Vagina (tissue), 2 donors: Measurements from ENCODE around the gene KRTAP20-3. TPM values are rescaled to one million over a fixed set of nuclear protein-coding genes. Genes with fewer than 3 reads are reported as not detected.

Source experiments
- DNase-seq, 2 donors: peaks; one replicate each; pipeline ENCODE4 v3.0.0-alpha.2; 2017; ENCODE audit errors: extremely low spot score in 2 of 2
- H3K27ac ChIP-seq: fragments of 200-600 bp; sonication (generic); one replicate; pipeline ENCODE4 v1.5.1; 2019
- H3K27me3 ChIP-seq: fragments of 200-600 bp; sonication (generic); one replicate; pipeline ENCODE4 v1.5.1; 2019
- H3K36me3 ChIP-seq, 2 donors: fragments of 200-600 bp; sonication (generic); one replicate each; pipeline ENCODE4 v1.5.1; 2017 to 2019
- H3K4me1 ChIP-seq: fragments of 200-600 bp; sonication (generic); one replicate; pipeline ENCODE4 v1.5.1; 2019
- H3K4me3 ChIP-seq, 2 donors: fragments of 200-600 bp; sonication (generic); 1 replicate in 1 of 2; 2 replicates in 1 of 2; pipeline ENCODE4 v1.5.1; 2016 to 2019
- H3K9me3 ChIP-seq: fragments of 200-600 bp; sonication (generic); one replicate; pipeline ENCODE4 v1.5.1; 2019
- POLR2A ChIP-seq, 2 donors: fragments of 450-650 bp; IDR thresholded peaks; one replicate each; pipeline ENCODE4 v1.6.1; 2017; ENCODE audit warnings: antibody characterized with exemption in 2 of 2, mild to moderate bottlenecking in 2 of 2, moderate library complexity in 2 of 2
- POLR2AphosphoS5 ChIP-seq, 2 donors: sonication (generic); formaldehyde crosslinking; IDR thresholded peaks; one replicate each; pipeline ENCODE4 v1.9.0; 2017; ENCODE audit warnings: antibody characterized with exemption in 2 of 2, mild to moderate bottlenecking in 2 of 2, low read depth in 1 of 2; ENCODE audit not compliant: insufficient read depth in 1 of 2
- intact Hi-C: fragments of 100-400 bp; cut with DNase I; formaldehyde crosslinking; loops from one replicate; pipeline ENCODE4 v1.15.1; 2023
- total RNA-seq: library from RNA; depleted of rRNA; stranded (reverse); fragments of >200 nt; gene quantifications from one replicate; pipeline ENCODE4 v1.2.3, GENCODE V29; 2016
- TF ChIP-seq, protein P1 (sequence below), 3 experiments: fragments of 450-650 bp in 2 of 3; fragments of 200-600 bp in 1 of 3; sonication (generic) in 1 of 3; IDR thresholded peaks; one replicate each; pipeline ENCODE4 v1.5.1; 2017 to 2019; ENCODE audit warnings: antibody characterized with exemption in 3 of 3, mild to moderate bottlenecking in 2 of 3, moderate library complexity in 2 of 3

The KRTAP20-3 gene
- not detected for total RNA-seq

DNA sequence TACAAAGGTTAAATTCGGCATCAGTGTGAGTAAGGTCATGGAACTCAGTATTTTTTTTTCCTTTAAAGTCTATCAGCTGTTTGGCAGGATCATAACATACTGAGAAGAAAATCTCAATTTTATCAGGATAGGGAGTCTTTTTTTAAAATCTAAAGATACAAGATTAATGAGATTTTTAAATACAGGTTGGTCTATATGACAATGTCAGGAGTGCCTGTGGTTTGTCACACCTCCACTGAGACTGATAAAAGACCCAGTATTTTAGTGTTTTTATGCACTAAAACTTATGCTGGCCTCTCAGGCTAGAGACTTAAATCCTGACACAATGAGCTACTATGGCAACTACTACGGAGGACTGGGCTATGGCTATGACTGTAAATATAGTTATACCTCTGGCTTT is at the start of gene KRTAP20-3:
Gene KRTAP20-3 (plus strand): TSS at position 301 of the 400 bp plus-strand sequence.
- Histone ChIP-seq H3K9me3 (no peaks in the 10 kb centered on the region), H3K27ac (no peak within 1 kb of the TSS), H3K36me3 (no peaks in the 10 kb centered on the region), H3K4me1 (no peaks in the 10 kb centered on the region), H3K27me3 (no peaks in the 10 kb centered on the region), H3K4me3 (no peak within 1 kb of the TSS)
- no peak for DNase-seq
- no peak for TF ChIP-seq POLR2AphosphoS5 (IDR thresholded peaks at IDR 0.05; ENCODE audit: insufficient read depth in 1 of 2, low read depth in 1 of 2)
- TF ChIP-seq POLR2A (IDR thresholded peaks at IDR 0.05), result no peak
- TF ChIP-seq, protein P1, sequence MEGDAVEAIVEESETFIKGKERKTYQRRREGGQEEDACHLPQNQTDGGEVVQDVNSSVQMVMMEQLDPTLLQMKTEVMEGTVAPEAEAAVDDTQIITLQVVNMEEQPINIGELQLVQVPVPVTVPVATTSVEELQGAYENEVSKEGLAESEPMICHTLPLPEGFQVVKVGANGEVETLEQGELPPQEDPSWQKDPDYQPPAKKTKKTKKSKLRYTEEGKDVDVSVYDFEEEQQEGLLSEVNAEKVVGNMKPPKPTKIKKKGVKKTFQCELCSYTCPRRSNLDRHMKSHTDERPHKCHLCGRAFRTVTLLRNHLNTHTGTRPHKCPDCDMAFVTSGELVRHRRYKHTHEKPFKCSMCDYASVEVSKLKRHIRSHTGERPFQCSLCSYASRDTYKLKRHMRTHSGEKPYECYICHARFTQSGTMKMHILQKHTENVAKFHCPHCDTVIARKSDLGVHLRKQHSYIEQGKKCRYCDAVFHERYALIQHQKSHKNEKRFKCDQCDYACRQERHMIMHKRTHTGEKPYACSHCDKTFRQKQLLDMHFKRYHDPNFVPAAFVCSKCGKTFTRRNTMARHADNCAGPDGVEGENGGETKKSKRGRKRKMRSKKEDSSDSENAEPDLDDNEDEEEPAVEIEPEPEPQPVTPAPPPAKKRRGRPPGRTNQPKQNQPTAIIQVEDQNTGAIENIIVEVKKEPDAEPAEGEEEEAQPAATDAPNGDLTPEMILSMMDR (IDR thresholded peaks at IDR 0.05), result no peak
- intact Hi-C loops, result no loop called here

DNA sequence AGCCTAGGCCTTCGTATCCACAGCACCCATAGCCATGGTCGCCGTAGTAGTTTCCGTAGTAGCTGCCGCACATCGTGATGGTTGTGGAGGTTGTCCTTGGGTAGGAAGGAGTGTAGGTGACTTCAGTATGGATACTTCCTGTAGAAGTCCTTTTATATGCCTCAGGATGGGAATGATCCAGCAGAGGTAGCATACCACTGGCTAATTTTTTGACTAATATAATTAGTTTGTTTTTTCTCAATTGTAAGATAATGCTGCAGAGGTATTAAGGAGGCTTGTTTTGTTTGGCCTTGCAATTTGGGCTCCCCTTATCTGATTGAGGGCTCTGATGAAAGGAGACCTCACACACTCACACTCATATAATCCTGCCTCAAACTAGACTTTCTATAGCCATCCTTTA is 43.9 kb upstream of the KRTAP20-3 start, which contains the start of gene KRTAP6-2:
Gene KRTAP6-2 (minus strand): TSS at position 101 of the 400 bp plus-strand sequence. CDS start 28 bp downstream, at position 73.
- Histone ChIP-seq H3K4me3 (no peak within 1 kb of the TSS), H3K36me3 (no peaks in the 10 kb centered on the region), H3K27me3 (no peaks in the 10 kb centered on the region), H3K4me1 (no peaks in the 10 kb centered on the region), H3K9me3 (no peaks in the 10 kb centered on the region), H3K27ac (no peak within 1 kb of the TSS)
- TF ChIP-seq, protein P1 (IDR thresholded peaks at IDR 0.05), result no peak
- no peak for TF ChIP-seq POLR2A (IDR thresholded peaks at IDR 0.05)
- TF ChIP-seq POLR2AphosphoS5 (IDR thresholded peaks at IDR 0.05; ENCODE audit: insufficient read depth in 1 of 2, low read depth in 1 of 2), result no peak
- intact Hi-C loops, result no loop called here
- DNase-seq, result no peak

DNA sequence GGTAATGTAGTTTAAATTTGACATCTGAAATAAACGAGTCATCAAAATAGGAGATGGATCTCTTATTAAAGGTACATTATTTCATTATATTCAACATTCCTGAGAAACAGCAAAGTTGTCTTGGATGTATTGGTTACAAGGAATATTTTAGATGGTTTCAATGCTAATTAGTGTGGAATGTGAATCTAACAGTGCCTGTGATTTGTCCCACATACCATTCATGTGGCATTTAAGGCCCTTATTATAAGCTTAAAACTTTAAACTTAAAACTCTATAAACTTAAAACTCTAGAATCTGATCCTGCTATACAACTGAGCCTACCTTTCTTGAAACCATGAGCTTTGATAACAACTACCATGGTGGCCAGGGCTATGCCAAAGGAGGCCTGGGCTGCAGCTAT is 41.9 kb upstream of the KRTAP20-3 start, which contains the start of gene KRTAP22-1:
Gene KRTAP22-1 (plus strand): TSS at position 301 of the 400 bp plus-strand sequence.
- Histone ChIP-seq H3K36me3 (no peaks in the 10 kb centered on the region), H3K9me3 (no peaks in the 10 kb centered on the region), H3K4me3 (no peak within 1 kb of the TSS), H3K27ac (no peak within 1 kb of the TSS), H3K27me3 (no peaks in the 10 kb centered on the region), H3K4me1 (no peaks in the 10 kb centered on the region)
- DNase-seq, result no peak
- TF ChIP-seq POLR2A (IDR thresholded peaks at IDR 0.05) (no peak), POLR2AphosphoS5 (IDR thresholded peaks at IDR 0.05; ENCODE audit: insufficient read depth in 1 of 2, low read depth in 1 of 2) (no peak)
- TF ChIP-seq, protein P1 (IDR thresholded peaks at IDR 0.05), result no peak
- intact Hi-C loops, result no loop called here

DNA sequence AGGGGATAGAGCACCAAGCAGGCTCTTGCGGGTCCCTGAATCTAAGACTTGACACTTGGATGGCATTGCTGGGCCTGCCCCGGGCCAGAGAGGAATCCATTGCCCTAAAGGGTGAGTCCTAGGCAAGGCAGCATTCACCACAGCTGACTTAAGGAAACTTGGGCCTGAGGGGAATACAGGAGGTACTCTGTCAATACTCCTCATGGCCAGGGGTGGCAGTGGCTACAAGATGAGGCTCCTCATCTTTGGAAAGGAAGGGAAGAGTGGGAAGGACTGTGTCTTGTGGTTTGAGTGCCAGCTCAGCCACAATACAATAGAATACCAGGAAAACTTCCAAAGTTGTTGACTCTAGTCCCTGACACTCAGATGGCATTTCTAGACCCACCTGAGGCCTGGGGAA is 36.7 kb upstream of the KRTAP20-3 start:
- TF ChIP-seq POLR2A (IDR thresholded peaks at IDR 0.05), result no peak
- TF ChIP-seq, protein P1 (IDR thresholded peaks at IDR 0.05), result no peak
- TF ChIP-seq POLR2AphosphoS5 (IDR thresholded peaks at IDR 0.05; ENCODE audit: insufficient read depth in 1 of 2, low read depth in 1 of 2), result no peak
- no peak for DNase-seq
- intact Hi-C loops, result no loop called here
- Histone ChIP-seq H3K4me1 (no peaks in the 10 kb centered on the region), H3K27ac (no peak overlapping the region), H3K27me3 (no peaks in the 10 kb centered on the region), H3K36me3 (no peaks in the 10 kb centered on the region), H3K9me3 (no peaks in the 10 kb centered on the region), H3K4me3 (no peak overlapping the region)

DNA sequence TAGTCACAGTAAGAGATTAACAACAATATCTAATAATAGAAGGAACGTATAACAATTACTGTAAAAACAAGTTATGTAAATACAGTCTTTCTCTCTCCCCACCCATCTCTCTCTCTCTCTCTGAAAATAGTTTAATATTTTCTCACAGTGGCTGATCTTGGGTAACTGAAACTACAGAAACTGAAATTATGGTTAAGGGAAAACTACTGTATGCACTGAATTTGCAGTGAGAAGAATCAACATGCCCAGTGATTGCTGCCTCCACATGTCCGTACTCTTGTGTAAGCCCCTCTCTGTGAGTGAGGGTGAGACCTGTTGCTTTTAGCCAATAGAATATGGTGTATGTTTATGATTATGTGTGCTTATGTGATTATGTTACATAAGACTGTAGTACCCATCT is 30.5 kb upstream of the KRTAP20-3 start:
- Histone ChIP-seq H3K4me3 (no peak overlapping the region), H3K36me3 (no peaks in the 10 kb centered on the region), H3K27ac (no peak overlapping the region), H3K4me1 (no peaks in the 10 kb centered on the region), H3K9me3 (no peaks in the 10 kb centered on the region), H3K27me3 (no peaks in the 10 kb centered on the region)
- no peak for TF ChIP-seq POLR2AphosphoS5 (IDR thresholded peaks at IDR 0.05; ENCODE audit: insufficient read depth in 1 of 2, low read depth in 1 of 2)
- TF ChIP-seq POLR2A (IDR thresholded peaks at IDR 0.05), result no peak
- TF ChIP-seq, protein P1 (IDR thresholded peaks at IDR 0.05), result no peak
- no peak for DNase-seq
- intact Hi-C loops, result no loop called here
